HG03097 (cell line): Measurements from ENCODE around the gene SULT4A1.

Source experiments
- ATAC-seq: cut with Tn5 transposase; IDR thresholded peaks from one replicate; pipeline ENCODE4 v1.9.1; 2021; ENCODE audit not compliant: unreplicated experiment, low FRiP score

Gene SULT4A1

DNA sequence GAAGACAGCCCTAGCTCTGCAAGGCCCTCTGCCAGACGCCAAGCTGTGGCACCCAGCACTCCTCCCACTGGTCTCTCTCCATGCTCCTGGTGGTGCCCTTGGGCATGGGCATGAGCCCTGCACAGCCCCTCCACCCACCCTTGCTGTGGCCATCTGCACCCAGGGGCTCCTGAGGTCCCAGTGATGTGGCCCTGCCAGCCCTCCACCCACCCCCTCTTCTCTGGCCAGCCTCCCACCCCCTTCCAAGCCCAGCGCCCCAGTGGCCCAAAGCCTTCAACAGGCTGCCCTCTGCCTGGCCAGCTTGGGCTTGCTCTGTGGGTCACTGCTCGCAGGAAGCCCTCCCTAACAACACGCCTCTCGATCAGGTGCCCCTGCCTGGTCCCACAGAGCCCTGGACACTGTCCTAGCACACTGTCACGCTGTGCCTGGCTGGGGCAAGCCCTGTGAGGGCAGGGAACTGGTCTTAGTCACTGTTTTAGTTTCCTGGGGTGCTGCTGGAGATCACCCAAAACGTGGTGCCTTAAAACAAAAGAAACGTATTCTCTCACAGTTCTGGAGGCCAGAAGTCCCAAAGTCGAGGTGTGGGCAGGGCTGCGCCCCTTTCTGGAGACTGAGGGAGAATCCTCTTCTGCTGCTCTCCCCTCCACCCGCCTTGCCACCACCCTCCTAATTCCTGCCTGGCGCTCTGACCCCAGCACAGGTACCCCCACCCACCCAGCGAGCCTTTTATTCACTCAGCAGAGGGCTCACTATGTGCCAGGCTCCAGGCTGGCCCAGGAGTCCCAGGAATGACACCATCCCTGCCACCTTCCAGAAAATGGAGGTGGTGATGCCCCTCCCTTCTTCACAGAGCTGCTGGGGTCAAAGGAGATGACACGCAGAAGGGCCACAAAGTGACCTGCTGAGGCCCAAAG is 14.7 kb downstream of the SULT4A1 start:
- no peak for ATAC-seq

DNA sequence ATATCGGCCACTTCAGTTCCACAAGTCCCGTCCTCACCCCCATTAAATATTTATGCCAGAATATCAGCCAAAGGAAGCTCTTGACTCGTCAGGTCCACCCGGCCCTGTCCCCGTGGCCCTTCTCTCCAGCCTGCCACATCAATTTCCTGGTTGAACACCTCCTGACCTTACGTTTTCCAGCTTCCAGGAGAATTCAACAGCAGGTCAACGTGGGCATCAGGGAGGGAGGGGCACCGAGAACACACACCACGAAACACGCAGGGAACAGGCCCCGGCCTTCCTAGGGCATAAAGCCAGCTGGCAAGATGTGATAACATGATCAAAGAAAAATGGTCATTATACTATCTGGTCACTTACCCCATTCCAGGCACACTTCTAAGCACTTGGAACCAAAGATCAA is 15.3 kb downstream of the SULT4A1 start:
- ATAC-seq, result no peak

DNA sequence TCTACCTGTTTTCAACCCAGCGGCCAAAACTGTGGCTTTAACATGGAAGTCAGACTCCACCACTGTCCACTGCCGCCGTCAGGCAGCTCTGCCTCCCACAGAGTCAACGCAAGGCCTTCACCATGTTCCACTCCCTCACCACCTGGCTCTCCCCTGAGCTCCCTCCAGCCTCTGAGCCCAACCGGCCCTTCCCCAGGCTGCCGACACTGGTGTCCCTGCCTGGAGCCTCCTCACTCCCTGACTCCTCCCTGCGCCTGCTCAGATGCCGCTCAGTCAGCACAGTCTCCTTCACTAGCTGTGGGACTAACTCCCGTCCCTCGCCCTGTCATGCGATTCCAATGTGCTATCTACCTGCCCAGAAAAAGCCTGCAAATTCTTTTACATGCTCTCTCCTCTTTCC is 16.3 kb downstream of the SULT4A1 start:
- no peak for ATAC-seq

DNA sequence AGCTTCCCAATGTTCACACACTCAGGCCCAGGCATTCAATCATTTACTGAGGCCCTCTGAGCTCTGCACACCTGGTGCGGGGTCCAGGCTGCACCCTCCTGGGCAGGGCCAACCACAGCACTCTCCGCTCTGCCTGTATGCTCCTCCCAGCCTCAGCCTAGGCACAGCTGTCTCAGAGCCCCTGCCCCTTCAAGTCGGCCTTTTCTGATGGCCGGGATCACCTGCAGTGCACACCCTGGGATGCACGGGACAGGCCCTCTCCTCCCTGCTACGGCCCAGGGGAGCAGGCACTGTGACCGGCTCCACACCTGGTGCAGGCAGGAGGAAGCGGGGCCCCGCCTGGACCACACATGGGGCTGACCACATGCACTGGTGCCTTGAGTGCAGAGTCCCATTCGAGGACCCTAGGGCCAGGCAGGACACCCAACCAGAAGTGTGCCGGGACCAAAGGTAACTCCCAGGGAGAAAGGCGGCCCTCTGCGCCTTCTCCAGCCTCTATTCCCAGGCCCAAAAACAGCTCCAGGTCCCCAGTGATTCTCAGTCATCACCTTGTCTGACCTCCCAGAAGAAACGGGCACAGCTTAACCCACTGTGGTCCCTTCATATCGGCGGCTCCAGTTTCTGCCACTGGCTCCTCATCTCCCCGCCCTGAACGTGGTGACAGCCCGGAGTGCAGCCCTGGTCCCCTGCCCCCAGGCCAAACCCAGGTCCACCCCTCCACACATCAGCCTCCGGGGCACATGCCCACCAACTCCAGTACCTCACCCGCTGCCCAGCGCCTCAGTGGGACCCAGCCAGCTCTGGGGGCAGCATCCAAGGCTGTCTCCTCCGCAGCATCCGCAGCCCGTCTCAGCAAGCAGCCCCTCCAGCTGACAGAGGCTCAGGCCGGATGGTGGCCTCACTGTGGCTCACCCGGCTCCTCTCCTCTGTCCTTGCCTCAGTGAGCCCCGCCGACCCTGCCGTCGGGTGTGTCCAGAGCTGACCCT is 17.5 kb downstream of the SULT4A1 start:
- ATAC-seq, result no peak

DNA sequence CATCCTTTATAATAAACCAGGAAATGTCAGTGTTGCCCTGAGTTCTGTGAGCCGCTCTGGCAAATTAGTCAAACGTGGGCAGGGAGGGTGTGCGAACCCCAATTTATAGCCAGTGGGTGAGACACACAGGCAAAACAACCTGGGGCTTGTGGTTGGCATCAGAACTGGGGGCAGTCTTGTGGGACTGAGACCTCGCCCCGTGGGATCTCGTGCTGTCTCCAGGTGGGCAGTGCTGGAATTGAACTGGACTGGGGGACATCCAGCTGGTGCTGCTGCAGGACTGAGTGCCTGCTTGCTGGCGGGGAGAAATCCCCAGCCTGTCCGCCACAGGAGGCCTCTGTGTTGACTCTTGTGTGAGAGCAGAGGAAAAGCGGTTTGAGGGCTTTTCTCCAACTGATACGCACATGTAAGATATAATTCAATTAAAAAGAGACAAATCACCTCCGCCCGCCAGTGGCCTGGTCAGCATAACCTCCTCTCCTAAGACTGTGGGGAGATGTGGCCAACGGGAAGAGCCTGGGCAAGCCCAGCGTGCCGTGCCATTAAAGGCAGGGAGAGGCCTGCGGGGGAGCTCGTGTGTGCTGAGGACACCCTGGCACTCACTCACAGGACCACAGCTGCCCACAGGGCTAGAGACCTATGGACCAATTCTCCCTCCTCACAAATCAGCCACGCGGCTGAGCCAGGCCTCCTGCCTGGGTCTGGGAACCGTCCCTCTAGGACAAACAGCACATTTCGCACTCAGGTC is 18.4 kb downstream of the SULT4A1 start:
- ATAC-seq, result no peak

DNA sequence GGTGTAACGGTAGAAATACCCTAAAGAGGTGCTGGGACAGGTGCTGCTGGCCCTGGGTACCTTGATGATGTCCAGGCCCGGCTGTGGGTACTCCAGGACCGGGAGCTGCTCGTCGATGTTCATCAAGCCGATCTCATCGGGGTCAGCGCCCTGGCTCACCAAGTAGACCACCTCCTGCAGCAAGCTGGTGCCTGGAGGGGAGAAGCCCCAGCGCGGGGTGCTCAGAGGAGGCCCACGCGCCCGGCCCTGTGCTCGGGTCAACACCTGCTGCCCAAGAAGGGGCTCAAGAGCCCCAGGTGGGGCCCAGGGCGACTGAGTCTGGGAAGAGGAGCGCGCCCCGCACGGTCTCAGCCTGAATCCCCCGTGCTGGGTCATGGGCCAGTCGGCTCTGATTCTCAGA is 20.6 kb downstream of the SULT4A1 start:
- ATAC-seq, result no peak

DNA sequence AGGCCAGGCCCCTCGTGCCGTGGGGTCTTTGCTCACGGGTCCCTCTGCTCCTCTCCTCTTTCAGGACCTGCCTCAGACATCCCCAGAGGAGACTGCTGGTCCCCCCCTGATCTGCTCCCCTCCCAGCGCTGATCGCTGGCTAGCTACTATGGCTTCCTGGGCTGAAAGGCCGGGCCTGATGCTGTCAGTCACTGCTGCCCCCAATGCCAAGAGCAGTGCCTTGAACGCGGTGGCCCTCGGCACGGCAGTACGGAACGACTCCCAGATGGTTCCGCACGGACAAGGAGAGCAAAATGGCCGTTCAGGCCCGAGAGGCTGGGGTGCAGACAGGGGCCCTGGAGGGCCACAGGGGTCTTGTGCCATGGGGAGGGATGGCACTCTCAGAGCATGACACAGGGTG is 21.5 kb downstream of the SULT4A1 start:
- ATAC-seq, result no peak

DNA sequence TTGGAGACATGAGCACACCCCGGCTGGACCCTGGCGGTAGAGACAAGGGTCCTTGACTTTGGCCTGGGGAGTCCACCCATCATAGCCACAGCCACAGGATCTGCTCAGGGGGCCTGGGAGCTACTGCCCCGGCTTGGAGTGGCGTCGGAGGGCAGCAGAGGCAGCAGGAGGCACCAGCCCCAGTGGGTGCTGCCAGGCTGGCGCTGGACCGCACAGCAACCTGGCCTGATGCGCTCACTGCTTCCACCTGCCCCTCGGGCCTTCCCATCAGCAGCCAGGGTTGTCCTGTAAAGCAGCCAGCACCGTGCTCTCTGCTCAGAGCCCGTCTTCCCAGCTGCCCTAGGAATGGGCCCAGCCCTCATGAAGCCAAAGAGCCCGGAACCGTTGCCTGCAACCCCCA is 21.9 kb downstream of the SULT4A1 start:
- ATAC-seq, result no peak

DNA sequence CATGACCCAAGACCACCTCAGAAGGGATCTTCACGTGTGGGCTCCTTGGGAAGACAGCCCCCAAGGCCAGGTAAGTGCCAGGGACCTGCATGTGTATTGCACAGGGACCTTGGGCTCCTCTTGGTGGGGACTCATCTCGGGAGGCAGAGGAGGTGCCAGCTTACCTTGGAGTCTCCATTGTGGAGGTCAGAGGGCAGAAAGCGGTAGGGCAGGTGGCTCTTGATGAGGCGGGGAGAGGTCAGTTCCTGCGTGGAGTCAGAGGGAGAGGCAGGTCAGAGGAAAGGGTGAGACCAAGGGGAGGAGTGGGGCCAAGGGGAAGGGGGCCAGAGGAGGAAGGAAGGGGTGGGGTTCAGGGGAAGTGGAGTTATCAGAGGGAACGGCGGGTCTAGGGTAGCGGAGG is 22.5 kb downstream of the SULT4A1 start:
- ATAC-seq, result no peak

DNA sequence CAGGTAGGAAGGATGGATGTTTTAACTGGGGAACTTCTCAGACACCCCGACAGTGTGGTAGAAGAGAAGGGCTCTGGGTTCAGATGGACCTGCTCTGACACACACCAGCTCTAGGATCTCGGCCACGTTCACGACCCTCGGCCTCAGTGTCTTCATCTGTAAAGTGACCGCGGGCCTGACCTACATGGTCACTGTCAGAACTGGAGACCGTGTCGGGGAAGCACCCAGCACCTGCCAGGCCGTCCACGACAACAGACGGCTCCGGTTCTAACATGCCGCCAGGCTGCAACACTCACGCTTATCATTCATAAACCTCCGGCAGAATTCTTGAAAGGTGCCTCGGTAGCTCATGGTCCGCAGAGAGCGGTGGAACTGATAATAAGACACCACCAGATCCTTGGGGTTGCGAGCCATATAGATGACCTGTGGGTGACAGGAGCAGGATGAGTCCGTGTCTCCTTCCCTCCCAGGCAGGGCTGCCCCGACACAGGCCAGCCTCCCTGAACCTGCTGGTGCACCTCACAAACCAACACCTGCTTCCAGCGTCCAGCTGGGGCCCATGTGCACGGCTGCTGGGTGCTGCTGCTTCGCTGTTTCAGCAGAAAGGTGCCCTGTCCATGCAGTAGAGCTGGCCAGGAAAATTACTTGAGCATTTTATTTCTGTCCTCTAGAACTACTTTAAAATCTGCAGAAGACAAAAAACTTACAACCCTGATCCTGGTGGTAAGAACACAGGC is 23.6 kb downstream of the SULT4A1 start:
- no peak for ATAC-seq

DNA sequence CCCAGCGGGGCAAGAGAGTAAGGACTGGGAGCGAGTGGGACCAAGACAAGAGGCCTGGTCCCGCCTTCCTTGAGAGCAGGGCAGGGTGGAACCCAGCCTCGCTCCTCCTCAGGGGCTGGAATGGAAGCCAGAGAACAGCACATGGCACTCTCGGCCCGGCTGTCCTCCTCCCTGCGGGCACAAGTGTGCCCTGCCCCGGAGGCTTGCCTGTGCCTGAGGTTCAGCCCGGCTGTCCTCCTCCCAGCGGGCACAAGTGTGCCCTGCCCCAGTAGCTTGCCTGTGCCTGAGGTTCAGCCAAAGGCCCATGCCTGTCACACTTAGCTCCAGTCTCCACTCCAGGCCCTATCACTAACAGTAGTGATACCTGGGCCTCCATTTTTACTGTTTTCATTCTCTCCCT is 24.2 kb downstream of the SULT4A1 start:
- ATAC-seq, result no peak

DNA sequence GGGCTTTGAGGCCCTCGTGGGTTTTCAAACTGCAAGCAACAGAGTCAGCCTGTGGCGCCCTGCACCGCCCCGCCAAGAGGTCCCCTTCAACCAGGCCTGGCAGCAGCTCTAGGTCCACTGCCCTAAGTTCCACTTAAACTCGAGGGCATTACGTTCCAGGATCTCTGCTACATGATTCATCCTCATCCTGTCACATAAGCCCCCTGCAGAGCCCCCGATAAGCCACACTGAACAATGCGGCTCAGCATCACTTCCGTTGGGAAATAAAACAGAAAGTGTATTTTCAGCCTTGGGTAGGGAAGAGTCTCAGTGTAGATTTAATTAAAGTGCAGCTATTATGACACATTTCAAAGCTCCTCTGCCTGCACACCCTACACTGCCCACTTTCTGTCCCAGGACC is 24.6 kb downstream of the SULT4A1 start:
- no peak for ATAC-seq

DNA sequence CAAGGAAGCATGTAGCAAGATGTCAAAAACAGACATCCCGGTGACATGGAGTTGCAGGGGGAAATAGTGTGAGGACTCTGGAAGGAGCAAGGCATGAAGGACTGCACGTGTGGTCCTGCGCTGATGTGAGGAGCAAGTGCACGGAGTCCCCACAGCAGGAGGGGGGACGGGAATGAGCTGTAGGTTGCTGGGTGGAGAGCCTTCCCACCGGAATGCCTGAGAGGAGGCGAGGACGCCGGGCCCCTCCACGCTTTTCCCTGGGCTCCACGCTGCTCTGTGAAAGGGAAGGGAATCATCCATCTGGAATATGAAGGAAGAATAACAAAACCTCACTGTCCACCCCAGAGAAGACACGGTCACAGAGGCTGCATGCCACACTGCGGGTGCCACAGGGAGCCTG is 26.6 kb downstream of the SULT4A1 start:
- no peak for ATAC-seq

DNA sequence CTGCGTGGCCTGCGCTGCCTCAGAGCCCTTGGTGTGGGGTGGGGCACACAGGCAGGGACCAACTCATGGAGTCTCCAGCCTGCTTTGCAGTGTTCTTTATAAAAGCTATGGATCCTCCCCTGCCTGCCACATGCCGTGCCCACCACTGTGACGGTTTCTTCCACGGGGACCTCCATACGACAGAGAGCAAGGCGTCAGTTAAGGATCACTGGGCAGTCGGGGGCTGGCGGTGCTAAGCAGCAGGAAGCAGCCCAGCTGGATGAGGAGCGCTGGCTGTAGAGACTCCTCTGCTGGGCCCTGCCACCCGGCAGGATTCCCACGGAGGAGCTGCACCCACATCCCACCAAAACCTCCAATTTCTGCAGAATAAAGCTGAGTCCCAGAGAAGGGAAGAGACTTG is 27.1 kb downstream of the SULT4A1 start:
- ATAC-seq, result no peak

DNA sequence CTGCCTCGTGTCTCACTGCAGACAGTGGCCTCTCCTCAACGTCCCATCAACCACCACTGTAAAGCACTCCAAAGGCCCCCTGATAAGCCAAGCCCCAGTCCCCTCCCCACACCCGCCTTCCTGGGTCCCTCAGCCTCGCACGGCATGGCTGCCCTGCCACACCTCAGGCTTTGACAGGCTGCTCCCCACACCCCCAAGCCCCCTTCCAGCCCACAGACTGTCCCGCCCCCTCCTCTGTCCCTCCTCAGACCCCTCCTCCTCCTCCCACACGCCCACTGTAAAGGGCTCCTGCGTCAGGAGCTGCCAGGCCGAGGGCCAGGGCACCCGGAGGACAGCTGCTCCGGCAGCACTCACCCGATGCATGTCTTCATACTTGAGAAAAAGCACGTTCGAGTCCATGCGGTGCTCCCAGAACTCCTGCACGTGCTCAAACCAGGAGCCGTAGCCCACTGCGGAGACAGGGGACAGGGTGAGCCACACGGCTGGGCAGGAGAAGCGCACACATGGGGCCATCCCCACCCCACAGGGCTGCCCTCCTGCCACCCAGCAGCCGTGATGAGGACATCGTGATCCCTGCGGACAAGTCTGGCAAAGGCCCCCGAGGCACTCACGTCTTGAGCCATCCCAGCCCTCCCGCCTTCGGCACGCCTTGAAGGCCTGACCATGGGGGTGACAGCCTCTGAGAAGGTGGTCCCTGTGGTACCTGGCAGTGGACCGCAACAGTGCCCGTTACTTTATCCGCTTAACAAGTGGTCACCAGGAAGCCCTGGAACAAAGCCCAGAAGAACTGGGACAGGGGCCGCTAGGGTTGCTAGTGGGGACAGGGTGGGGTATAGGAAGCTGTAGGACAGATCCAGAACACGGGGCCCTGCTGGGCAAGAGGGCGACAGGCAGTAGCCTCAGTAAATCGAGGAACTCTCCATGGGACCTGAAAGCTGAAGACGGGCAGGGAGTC is 28.8 kb downstream of the SULT4A1 start:
- no peak for ATAC-seq

DNA sequence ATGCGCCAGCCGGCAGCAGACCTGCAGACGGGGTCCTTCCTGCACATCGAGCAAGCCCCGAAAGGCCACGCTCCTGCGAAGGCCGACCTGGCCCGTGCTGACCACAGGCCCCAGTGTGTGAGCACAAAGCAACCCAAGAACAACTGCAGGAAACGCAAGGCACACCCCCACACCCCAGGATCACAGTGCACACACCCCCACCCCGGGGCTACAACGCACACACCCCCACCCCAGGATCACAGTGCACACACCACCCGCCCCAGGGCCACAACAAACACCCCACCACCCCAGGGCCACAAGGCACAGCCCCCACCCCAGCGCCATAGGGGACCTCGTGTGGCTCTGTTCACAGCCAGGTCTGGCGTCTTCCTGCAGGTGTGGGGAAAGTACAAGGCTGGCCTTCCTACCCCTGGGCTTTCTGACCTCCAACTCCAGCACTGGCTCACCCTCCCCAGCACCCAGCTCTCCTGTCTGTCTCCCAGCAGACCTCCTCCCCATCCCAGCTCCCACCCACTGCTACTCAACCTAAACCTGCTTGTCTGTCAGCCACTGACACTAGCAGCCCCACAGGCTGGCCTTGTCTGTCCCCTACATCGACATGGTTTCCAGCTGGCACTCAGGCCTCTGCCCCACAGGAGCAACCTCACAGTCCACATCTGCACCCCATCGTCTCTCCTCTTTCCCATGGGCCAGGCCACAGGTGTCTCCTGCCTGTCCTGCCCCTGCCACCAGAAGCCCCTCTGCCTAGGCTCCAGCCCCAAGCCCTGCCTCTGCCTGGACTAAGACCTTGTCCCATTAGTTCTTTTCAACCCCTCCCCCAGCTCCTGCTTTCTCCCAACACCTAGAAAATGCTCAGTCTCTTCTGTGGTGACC is 29.7 kb downstream of the SULT4A1 start:
- no peak for ATAC-seq

DNA sequence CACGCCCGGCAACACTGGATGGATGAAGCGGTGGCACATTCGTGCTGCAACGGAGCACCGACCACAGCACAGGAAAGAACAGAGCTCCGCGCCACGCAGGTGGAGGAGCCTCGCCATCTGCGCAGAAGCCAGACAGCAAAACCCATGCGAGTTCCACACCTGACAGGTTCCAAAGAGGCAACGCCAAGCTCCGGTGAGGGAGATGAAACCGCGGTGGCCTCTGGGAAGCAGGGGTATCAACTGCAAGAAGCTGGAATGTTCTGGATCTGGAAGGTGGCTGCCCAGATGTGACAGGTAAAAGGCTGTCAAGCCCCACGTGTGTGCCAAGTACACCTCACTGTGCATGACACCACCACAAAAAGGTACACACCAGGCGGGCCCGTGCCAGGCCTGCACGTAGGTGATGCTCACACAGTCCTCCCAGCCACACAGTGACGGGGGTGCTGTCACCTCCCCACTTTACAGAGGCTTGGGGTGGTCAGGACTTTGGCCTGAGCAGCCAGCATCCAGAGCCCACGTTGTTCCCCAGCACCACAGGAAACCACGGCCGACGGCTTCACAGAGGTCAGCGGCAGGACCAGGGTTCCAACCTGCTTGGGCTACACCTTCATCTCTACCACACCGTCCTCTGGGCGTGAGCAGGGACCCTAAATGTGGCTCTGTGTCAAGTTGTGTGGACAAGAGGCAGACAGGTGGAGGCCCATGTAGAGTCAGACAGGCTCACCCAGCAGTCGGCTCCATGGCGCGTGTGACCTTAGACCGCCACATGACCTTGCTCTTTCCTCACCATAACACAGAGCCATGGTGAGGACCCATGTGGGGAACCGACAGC is 30.5 kb downstream of the SULT4A1 start:
- no peak for ATAC-seq
